Measurements from ENCODE around the gene CISD3. TPM values are rescaled to one million over a fixed set of nuclear protein-coding genes. Genes with fewer than 3 reads are reported as not detected.

Gene CISD3
- total RNA-seq, 6 experiments from 2014 or later: 34.2 to 88.1 (median 55.1) TPM

- DNase-seq (no peak), ATAC-seq (no peak)
- Histone ChIP-seq H3K4me1 (no peaks in the 10 kb centered on the region), H3K27ac (no peak overlapping the region), H3K36me3 (peaks cover 11 to 93% (median 34%) of the 10 kb centered on the region in 4 donors), H3K27me3 (no peaks in the 10 kb centered on the region), H3K9me3 (no peaks in the 10 kb centered on the region), H3K4me3 (no peak overlapping the region)
- intact Hi-C loops (cut with DNase I): no loop called here
- TF ChIP-seq POLR2A (IDR thresholded peaks at IDR 0.05) (no peak), CTCF (IDR thresholded peaks at IDR 0.05) (no peak)
- 100% methylated on average over 1 of the region's 3 CpGs for WGBS (ENCODE audit: insufficient coverage, low coverage, low lambda C conversion rate, missing lambda C conversion rate)
Observed at GRCh38 chr17:38762231-38762630, 32.1 kb downstream of the CISD3 start.

- intact Hi-C loops (cut with DNase I): no loop called here
- Histone ChIP-seq H3K36me3 (peaks cover 9 to 73% (median 26%) of the 10 kb centered on the region in 4 donors), H3K4me1 (no peaks in the 10 kb centered on the region), H3K27ac (no peak overlapping the region), H3K4me3 (no peak overlapping the region), H3K9me3 (no peaks in the 10 kb centered on the region), H3K27me3 (no peaks in the 10 kb centered on the region)
- TF ChIP-seq POLR2A (IDR thresholded peaks at IDR 0.05) (no peak), CTCF (IDR thresholded peaks at IDR 0.05) (no peak)
- whole genome bisulfite sequencing (ENCODE audit: insufficient coverage, low coverage, low lambda C conversion rate, missing lambda C conversion rate): 78% methylated on average over 2 of the region's 5 CpGs
- no peak for DNase-seq
- no peak for ATAC-seq
Observed at GRCh38 chr17:38766341-38766740, 36.2 kb downstream of the CISD3 start.

GRCh38 chr17:38768417-38768816 lies 38.3 kb downstream of the CISD3 start:
- H3K9me3 ChIP-seq: no peaks in the 10 kb centered on the region
- no peak overlapping the region for H3K27ac ChIP-seq
- TF ChIP-seq CTCF (IDR thresholded peaks at IDR 0.05) (no peak), POLR2A (IDR thresholded peaks at IDR 0.05) (no peak)
- DNase-seq (no peak), ATAC-seq (no peak)
- 68% methylated on average over 6 of the region's 6 CpGs for whole genome bisulfite sequencing (ENCODE audit: insufficient coverage, low coverage, low lambda C conversion rate, missing lambda C conversion rate)
- intact Hi-C loops (cut with DNase I): no loop called here
- no peak overlapping the region for H3K4me3 ChIP-seq
- H3K27me3 ChIP-seq: no peaks in the 10 kb centered on the region
- H3K4me1 ChIP-seq: no peaks in the 10 kb centered on the region
- H3K36me3 ChIP-seq: peaks cover 9 to 73% (median 26%) of the 10 kb centered on the region in 4 donors

- ATAC-seq: no peak
- no peak for TF ChIP-seq POLR2A (IDR thresholded peaks at IDR 0.05)
Observed at GRCh38 chr17:38773258-38773657, 43.1 kb downstream of the CISD3 start.

GRCh38 chr17:38777641-38778250 lies 47.6 kb downstream of the CISD3 start:
- TF ChIP-seq POLR2A (IDR thresholded peaks at IDR 0.05): no peak
- TF ChIP-seq CTCF (IDR thresholded peaks at IDR 0.05): no peak
- H3K4me1 ChIP-seq: no peaks in the 10 kb centered on the region
- no peak overlapping the region for H3K27ac ChIP-seq
- no peaks in the 10 kb centered on the region for H3K27me3 ChIP-seq
- intact Hi-C loops (cut with DNase I): no loop called here
- H3K36me3 ChIP-seq: peaks cover 0 to 97% (median 38%) of the 10 kb centered on the region in 4 donors
- ATAC-seq (no peak), DNase-seq (no peak)
- H3K4me3 ChIP-seq: no peak overlapping the region
- H3K9me3 ChIP-seq: no peaks in the 10 kb centered on the region
- WGBS (ENCODE audit: insufficient coverage, low coverage, low lambda C conversion rate, missing lambda C conversion rate): 84% methylated on average over 3 of the region's 7 CpGs

More at GRCh38 chr17:38773258-38773657, 43.1 kb downstream of the CISD3 start:
- no peak overlapping the region for H3K4me3 ChIP-seq
- no peaks in the 10 kb centered on the region for H3K9me3 ChIP-seq
- no peak overlapping the region for H3K27ac ChIP-seq
- intact Hi-C loops (cut with DNase I): no loop called here
- no peak for DNase-seq
- H3K4me1 ChIP-seq: no peaks in the 10 kb centered on the region
- H3K36me3 ChIP-seq: peaks cover 0 to 81% (median 34%) of the 10 kb centered on the region in 4 donors
- no peaks in the 10 kb centered on the region for H3K27me3 ChIP-seq
